Calu3 (cell line): ENCODE measurements around the gene ALDOC. TPM values are rescaled to one million over a fixed set of nuclear protein-coding genes. Genes with fewer than 3 reads are reported as not detected.
"Not testable (repeated sequence)": the region's sequence is repeated elsewhere in the genome, so short reads cannot be mapped to it uniquely, and the experiment has no call there.

ENCODE experiments used
- BruUV-seq: library from RNA; stranded (reverse); fragments of 400-500 nt; replicated peaks from 2 replicates; lab custom pipeline; 2021; lab: Mats Ljungman, UMichigan
- CTCF ChIA-PET: fragments of 300-600 bp; sonication (Branson Sonifier 250); formaldehyde crosslinking; loops from one replicate; lab custom pipeline; 2022; ENCODE audit warnings: antibody characterized with exemption; lab: Charles Lee
- DNase-seq: peaks from one replicate; pipeline ENCODE4 v3.0.0; 2022
- H3K27ac Mint-ChIP-seq: one replicate; pipeline ENCODE4 v1.8.0; 2022; ENCODE audit warnings: mixed read lengths; ENCODE audit not compliant: unreplicated experiment
- H3K27me3 Mint-ChIP-seq: one replicate; pipeline ENCODE4 v1.8.0; 2022; ENCODE audit warnings: mixed read lengths; ENCODE audit not compliant: unreplicated experiment
- H3K36me3 Mint-ChIP-seq: one replicate; pipeline ENCODE4 v1.8.0; 2022; ENCODE audit warnings: mild to moderate bottlenecking, moderate library complexity, mixed read lengths; ENCODE audit not compliant: insufficient read depth, unreplicated experiment
- H3K4me1 Mint-ChIP-seq: one replicate; pipeline ENCODE4 v1.8.0; 2022; ENCODE audit warnings: mild to moderate bottlenecking, low read depth, mixed read lengths; ENCODE audit not compliant: unreplicated experiment
- H3K4me3 Mint-ChIP-seq: one replicate; pipeline ENCODE4 v1.8.0; 2022; ENCODE audit warnings: mild to moderate bottlenecking, low read depth, moderate library complexity, mixed read lengths; ENCODE audit not compliant: unreplicated experiment
- H3K9me3 Mint-ChIP-seq: one replicate; pipeline ENCODE4 v1.8.0; 2022; ENCODE audit warnings: low read depth, mixed read lengths; ENCODE audit not compliant: unreplicated experiment
- CTCF ChIP-seq: fragments of 200-600 bp; IDR thresholded peaks from one replicate; pipeline ENCODE4 v1.8.0; 2022; ENCODE audit warnings: antibody characterized with exemption; ENCODE audit not compliant: unreplicated experiment
- intact Hi-C: fragments of 100-400 bp; cut with micrococcal nuclease; formaldehyde crosslinking; loops from one replicate; pipeline ENCODE4 v1.10.0; 2022; ENCODE audit not compliant: unreplicated experiment
- total RNA-seq: library from RNA; stranded (reverse); gene quantifications from 2 replicates; pipeline ENCODE4 v1.2.3, GENCODE V29; 2022

Gene ALDOC
- total RNA-seq, 1 experiment from 2014 or later: 2.6 TPM

- Mint-ChIP-seq H3K4me1 (no peaks in the 10 kb centered on the region), H3K36me3 (peaks cover 10% of the 10 kb centered on the region), H3K9me3 (no peaks in the 10 kb centered on the region), H3K27me3 (no peaks in the 10 kb centered on the region), H3K27ac (peak within 1 kb of the TSS; percentile 26), H3K4me3 (no peak within 1 kb of the TSS)
- no TSS peak for BruUV-seq
- intact Hi-C loops: loop anchor here (5.0 kb wide), 1 partner anchor 122 kb away; no protein-coding TSS in a partner anchor
- DNase-seq: no peak
- no peak for TF ChIP-seq CTCF
- CTCF ChIA-PET: interaction anchor here (1.5 kb wide), 1 partner anchor 119 kb away, joined by 5 read pairs; no protein-coding TSS in a partner anchor
Measured at GRCh38 chr17:28613931-28614381, 37.3 kb upstream of the ALDOC start, which contains the start of gene RSKR. Gene RSKR, minus strand, starts transcription at chr17:28614185. Its CDS starts 24 bp downstream, at chr17:28614161.

- CTCF ChIA-PET: interaction anchor here (1.5 kb wide), 1 partner anchor 118 kb away, joined by 5 read pairs; no protein-coding TSS in a partner anchor
- H3K4me1 Mint-ChIP-seq: no peaks in the 10 kb centered on the region
- H3K27me3 Mint-ChIP-seq: no peaks in the 10 kb centered on the region
- intact Hi-C loops: loop anchor here (5.0 kb wide), 1 partner anchor 121 kb away; no protein-coding TSS in a partner anchor
- no peak overlapping the region for H3K4me3 Mint-ChIP-seq
- BruUV-seq: no TSS peak
- DNase-seq: peak; percentile 46
- peaks cover 11% of the 10 kb centered on the region for H3K36me3 Mint-ChIP-seq
- H3K27ac Mint-ChIP-seq: no peak overlapping the region
- peak; percentile 24 for TF ChIP-seq CTCF
- no peaks in the 10 kb centered on the region for H3K9me3 Mint-ChIP-seq
Measured at GRCh38 chr17:28612936-28613872, 36.5 kb upstream of the ALDOC start.

GRCh38 chr17:28612531-28612930 is 35.8 kb upstream of the ALDOC start:
- no peak for TF ChIP-seq CTCF
- H3K27me3 Mint-ChIP-seq: no peaks in the 10 kb centered on the region
- intact Hi-C loops: loop anchor here (5.0 kb wide), 1 partner anchor 120 kb away; no protein-coding TSS in a partner anchor
- no peak overlapping the region for H3K27ac Mint-ChIP-seq
- CTCF ChIA-PET: interaction anchor here (1.5 kb wide), 1 partner anchor 117 kb away, joined by 5 read pairs; no protein-coding TSS in a partner anchor
- H3K4me3 Mint-ChIP-seq: no peak overlapping the region
- BruUV-seq: no TSS peak
- no peaks in the 10 kb centered on the region for H3K9me3 Mint-ChIP-seq
- DNase-seq: no peak
- H3K4me1 Mint-ChIP-seq: no peaks in the 10 kb centered on the region
- peaks cover 11% of the 10 kb centered on the region for H3K36me3 Mint-ChIP-seq

GRCh38 chr17:28610376-28610775 is 33.7 kb upstream of the ALDOC start:
- CTCF ChIA-PET: no interaction called here
- Mint-ChIP-seq H3K4me3 (no peak overlapping the region), H3K4me1 (no peaks in the 10 kb centered on the region), H3K36me3 (peaks cover 23% of the 10 kb centered on the region), H3K27ac (no peak overlapping the region), H3K9me3 (no peaks in the 10 kb centered on the region), H3K27me3 (no peaks in the 10 kb centered on the region)
- no peak for DNase-seq
- no TSS peak for BruUV-seq
- no peak for TF ChIP-seq CTCF
- intact Hi-C loops: loop anchor here (5.0 kb wide), 1 partner anchor 118 kb away; no protein-coding TSS in a partner anchor

- peaks cover 53% of the 10 kb centered on the region for H3K36me3 Mint-ChIP-seq
- H3K4me3 Mint-ChIP-seq, H3K9me3 Mint-ChIP-seq, H3K27ac Mint-ChIP-seq, H3K27me3 Mint-ChIP-seq, intact Hi-C loops, DNase-seq, H3K4me1 Mint-ChIP-seq, BruUV-seq, CTCF ChIA-PET: not testable (repeated sequence)
Measured at GRCh38 chr17:28604031-28604430, 27.3 kb upstream of the ALDOC start.
